ENCODE data around the gene BICRA.
"Not testable (repeated sequence)": the region's sequence is repeated elsewhere in the genome, so short reads cannot be mapped to it uniquely, and the experiment has no call there.

The BICRA gene

DNA sequence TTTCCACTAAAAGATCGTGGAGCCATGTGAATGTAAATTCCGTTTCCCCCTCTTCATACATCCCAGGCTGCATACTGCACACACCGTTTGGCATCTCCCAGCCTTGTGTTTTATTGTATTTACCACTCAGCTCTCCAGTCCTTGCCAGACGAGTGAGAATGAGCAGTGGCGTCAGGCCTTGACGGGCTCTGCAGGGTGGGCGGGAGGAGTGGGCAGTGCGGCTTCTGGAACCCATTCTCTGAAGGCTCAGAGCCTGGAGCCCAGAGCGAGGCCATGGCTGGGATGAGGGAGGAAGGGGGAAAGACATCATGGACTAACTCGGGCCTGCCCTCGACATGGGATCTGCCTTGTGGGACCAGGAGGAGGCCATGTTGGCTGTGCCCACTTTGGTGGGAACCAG lies 25.1 kb downstream of the BICRA start:
- Histone ChIP-seq H3K4me3 (ENCODE audit: low read depth in 1 of 2, low read length in 2 of 2) (no peak overlapping the region), H4K20me1 (ENCODE audit: insufficient read depth, low read length) (peaks cover 59% of the 10 kb centered on the region), H3K4me2 (ENCODE audit: insufficient read depth, low read length) (no peak overlapping the region), H3K9me3 (ENCODE audit: insufficient read depth, low read length, severe bottlenecking) (no peaks in the 10 kb centered on the region), H3K4me1 (ENCODE audit: insufficient read depth, low read length) (no peaks in the 10 kb centered on the region), H3K79me2 (ENCODE audit: insufficient read depth, low read length) (peaks cover 71% of the 10 kb centered on the region), H3K36me3 (ENCODE audit: insufficient read depth, low read length) (no peaks in the 10 kb centered on the region), H3K27me3 (ENCODE audit: insufficient read depth, low read length, poor library complexity) (no peaks in the 10 kb centered on the region), H3K9ac (ENCODE audit: low read depth, low read length) (no peak overlapping the region), H2AFZ (ENCODE audit: low read depth, low read length) (no peak overlapping the region), H3K27ac (ENCODE audit: low read length) (no peak overlapping the region)
- ATAC-seq (ENCODE audit: insufficient read depth, low read depth) = no peak
- TF ChIP-seq CTCF (IDR thresholded peaks at IDR 0.05; ENCODE audit: borderline replicate concordance, extremely low read depth, low read length, poor library complexity, severe bottlenecking) = no peak
- TF ChIP-seq EZH2 (IDR thresholded peaks at IDR 0.05; ENCODE audit: borderline replicate concordance, low read depth, low read length, severe bottlenecking) = no peak
- DNase-seq = no peak

DNA sequence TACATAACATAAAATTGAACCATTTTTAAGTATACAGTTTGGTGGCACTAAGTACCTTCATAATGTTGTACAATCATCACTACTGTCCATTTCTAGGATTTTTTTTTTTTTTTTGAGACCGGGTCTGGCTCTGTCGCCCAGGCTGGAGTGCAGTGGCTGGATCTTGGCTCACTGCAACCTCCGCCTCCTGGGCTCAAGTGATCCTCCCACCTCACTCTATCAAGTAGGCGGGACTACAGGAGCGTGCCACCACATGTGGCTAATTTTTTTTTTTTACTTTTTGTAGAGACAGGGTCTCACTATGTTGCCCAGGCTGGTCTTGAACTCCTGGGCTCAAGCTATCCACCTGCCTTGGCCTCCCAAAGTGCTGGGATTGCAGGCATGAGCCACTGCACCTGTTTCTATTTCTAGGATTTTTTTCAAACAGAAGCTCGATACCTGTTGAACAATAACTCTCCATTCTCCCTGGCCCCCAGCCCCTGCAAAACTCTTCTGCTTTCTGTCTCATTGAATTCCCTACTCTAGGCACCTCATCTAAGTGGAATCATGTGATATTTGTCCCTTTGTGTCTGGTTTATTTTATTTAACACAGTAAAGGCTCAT lies 26.3 kb downstream of the BICRA start:
- not testable (repeated sequence) for DNase-seq; H3K9me3 ChIP-seq (ENCODE audit: insufficient read depth, low read length, severe bottlenecking); H3K4me3 ChIP-seq (ENCODE audit: low read depth in 1 of 2, low read length in 2 of 2); H3K4me1 ChIP-seq (ENCODE audit: insufficient read depth, low read length); H2AFZ ChIP-seq (ENCODE audit: low read depth, low read length); H3K27ac ChIP-seq (ENCODE audit: low read length); H3K27me3 ChIP-seq (ENCODE audit: insufficient read depth, low read length, poor library complexity); H3K9ac ChIP-seq (ENCODE audit: low read depth, low read length); H3K4me2 ChIP-seq (ENCODE audit: insufficient read depth, low read length); H3K36me3 ChIP-seq (ENCODE audit: insufficient read depth, low read length); ATAC-seq (ENCODE audit: insufficient read depth, low read depth)
- H3K79me2 ChIP-seq (ENCODE audit: insufficient read depth, low read length) = peaks cover 69% of the 10 kb centered on the region
- H4K20me1 ChIP-seq (ENCODE audit: insufficient read depth, low read length) = peaks cover 62% of the 10 kb centered on the region

GRCh38 chr19:47637550-47637949 lies 28.6 kb downstream of the BICRA start:
- Histone ChIP-seq H3K36me3 (ENCODE audit: insufficient read depth, low read length) (no peaks in the 10 kb centered on the region), H3K9me3 (ENCODE audit: insufficient read depth, low read length, severe bottlenecking) (no peaks in the 10 kb centered on the region), H3K9ac (ENCODE audit: low read depth, low read length) (no peak overlapping the region), H3K79me2 (ENCODE audit: insufficient read depth, low read length) (peaks cover 58% of the 10 kb centered on the region), H4K20me1 (ENCODE audit: insufficient read depth, low read length) (peaks cover 52% of the 10 kb centered on the region), H3K27me3 (ENCODE audit: insufficient read depth, low read length, poor library complexity) (no peaks in the 10 kb centered on the region), H3K27ac (ENCODE audit: low read length) (no peak overlapping the region), H3K4me1 (ENCODE audit: insufficient read depth, low read length) (no peaks in the 10 kb centered on the region), H3K4me2 (ENCODE audit: insufficient read depth, low read length) (no peak overlapping the region), H3K4me3 (ENCODE audit: low read depth in 1 of 2, low read length in 2 of 2) (no peak overlapping the region), H2AFZ (ENCODE audit: low read depth, low read length) (no peak overlapping the region)
- no peak for DNase-seq
- TF ChIP-seq CTCF (IDR thresholded peaks at IDR 0.05; ENCODE audit: borderline replicate concordance, extremely low read depth, low read length, poor library complexity, severe bottlenecking) = no peak
- TF ChIP-seq EZH2 (IDR thresholded peaks at IDR 0.05; ENCODE audit: borderline replicate concordance, low read depth, low read length, severe bottlenecking) = no peak
- no peak for ATAC-seq (ENCODE audit: insufficient read depth, low read depth)

DNA sequence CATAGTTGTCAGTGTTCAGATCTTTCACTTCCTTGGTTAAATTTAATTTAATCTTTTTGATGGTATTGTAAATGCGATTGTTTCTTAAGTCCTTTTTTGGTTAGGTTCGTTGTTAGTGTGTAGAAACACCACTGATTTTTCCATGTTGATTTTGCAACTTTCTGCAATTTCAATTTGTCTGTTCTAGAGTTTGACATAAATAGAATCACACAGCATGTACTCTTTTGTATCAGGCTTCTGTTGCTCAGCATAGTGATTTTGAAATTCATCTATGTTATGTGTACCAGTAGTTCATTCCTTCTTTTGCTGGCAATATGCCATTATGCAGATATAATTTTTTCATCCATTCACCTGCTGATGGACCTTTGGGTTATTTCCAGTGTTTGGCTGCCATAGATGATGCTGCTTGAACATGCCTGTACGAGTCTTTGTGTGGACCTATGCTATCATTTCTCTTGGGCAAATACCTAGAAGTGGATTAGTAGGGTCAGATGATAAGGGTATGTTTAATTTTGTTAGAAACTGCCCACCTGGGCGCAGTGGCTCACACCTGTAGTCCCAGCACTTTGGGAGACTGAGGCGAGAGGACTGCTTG lies 33.1 kb downstream of the BICRA start:
- Histone ChIP-seq H3K27ac (ENCODE audit: low read length) (no peak overlapping the region), H2AFZ (ENCODE audit: low read depth, low read length) (no peak overlapping the region), H3K79me2 (ENCODE audit: insufficient read depth, low read length) (peaks cover 62% of the 10 kb centered on the region), H3K9me3 (ENCODE audit: insufficient read depth, low read length, severe bottlenecking) (no peaks in the 10 kb centered on the region), H3K27me3 (ENCODE audit: insufficient read depth, low read length, poor library complexity) (no peaks in the 10 kb centered on the region), H4K20me1 (ENCODE audit: insufficient read depth, low read length) (peaks cover 51% of the 10 kb centered on the region), H3K4me1 (ENCODE audit: insufficient read depth, low read length) (no peaks in the 10 kb centered on the region), H3K9ac (ENCODE audit: low read depth, low read length) (no peak overlapping the region), H3K4me3 (ENCODE audit: low read depth in 1 of 2, low read length in 2 of 2) (no peak overlapping the region), H3K4me2 (ENCODE audit: insufficient read depth, low read length) (no peak overlapping the region), H3K36me3 (ENCODE audit: insufficient read depth, low read length) (0 out of 2 replicates have a peak, but pooled peaks cover 7% of the 10 kb centered on the region)
- no peak for TF ChIP-seq CTCF (IDR thresholded peaks at IDR 0.05; ENCODE audit: borderline replicate concordance, extremely low read depth, low read length, poor library complexity, severe bottlenecking)
- TF ChIP-seq EZH2 (IDR thresholded peaks at IDR 0.05; ENCODE audit: borderline replicate concordance, low read depth, low read length, severe bottlenecking) = no peak
- DNase-seq (no peak), ATAC-seq (ENCODE audit: insufficient read depth, low read depth) (no peak)

Data from DND-41 (cell line).